GM21390 (cell line): ENCODE measurements around the gene PTTG2.
"Not testable (repeated sequence)": the region's sequence is repeated elsewhere in the genome, so short reads cannot be mapped to it uniquely, and the experiment has no call there.

ENCODE experiments used
- ATAC-seq: cut with Tn5 transposase; IDR thresholded peaks from one replicate; pipeline ENCODE4 v1.9.1; 2021; ENCODE audit not compliant: unreplicated experiment

The PTTG2 gene

DNA sequence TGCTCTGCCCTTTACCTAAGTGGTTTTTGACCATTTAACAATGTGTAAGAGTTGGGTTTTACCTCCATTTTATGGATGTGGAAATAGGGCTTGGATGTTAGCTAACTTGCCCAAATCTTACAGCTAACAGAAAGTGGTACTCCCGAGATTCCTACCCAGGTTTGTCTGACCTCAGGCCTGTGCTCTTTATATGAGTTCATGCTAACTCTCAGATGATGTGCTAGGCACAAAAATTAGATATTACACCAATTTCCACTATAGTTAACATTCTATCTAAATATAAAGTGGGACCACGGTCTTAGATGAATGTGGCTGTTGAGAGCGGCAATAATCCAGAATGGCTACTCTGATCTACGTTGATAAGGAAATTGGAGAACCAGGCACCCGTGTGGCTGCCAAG is at the start of gene PTTG2:
TSS of gene PTTG2 (plus strand) at position 301 of the 400 bp plus-strand sequence. CDS start at position 338, 37 bp downstream.
- ATAC-seq, result no peak

DNA sequence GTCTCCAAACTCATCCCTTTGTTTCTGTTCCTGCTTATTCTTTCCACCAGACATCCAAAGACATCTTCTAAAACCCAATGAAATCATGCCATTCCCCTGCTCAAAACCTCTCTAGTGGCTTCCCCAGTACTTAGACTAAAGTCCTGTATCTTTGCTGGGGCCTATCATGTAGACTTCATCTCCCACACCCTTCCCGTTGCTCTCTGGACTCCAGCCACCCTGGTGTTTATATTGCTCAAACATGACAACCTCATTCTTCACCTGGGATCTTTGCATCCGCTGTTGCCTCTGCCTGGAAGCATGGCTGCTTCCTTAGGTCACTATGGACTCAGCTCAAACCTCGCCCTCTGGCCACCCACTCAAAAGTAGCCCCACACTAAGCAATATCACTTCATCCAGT is 45.7 kb upstream of the PTTG2 start:
- no peak for ATAC-seq

DNA sequence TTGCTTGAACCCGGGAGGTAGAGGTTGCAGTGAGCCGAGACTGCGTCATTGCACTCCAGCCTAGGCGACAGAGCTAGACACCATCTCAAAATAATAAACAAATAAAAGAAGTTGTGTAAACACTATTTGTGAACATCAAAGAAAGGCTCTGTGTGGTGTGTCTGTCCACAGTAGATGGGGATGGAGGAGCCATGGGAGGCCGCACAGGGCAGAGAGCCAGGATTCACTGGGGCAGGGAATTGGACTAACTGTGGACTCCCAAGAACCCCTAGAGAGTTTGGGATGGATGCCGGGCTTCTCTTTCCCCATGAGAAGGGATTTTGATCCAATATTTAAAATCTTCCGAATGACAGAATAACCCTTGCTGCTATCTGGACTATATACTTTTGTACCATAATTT is 42.8 kb upstream of the PTTG2 start:
- ATAC-seq, result no peak

DNA sequence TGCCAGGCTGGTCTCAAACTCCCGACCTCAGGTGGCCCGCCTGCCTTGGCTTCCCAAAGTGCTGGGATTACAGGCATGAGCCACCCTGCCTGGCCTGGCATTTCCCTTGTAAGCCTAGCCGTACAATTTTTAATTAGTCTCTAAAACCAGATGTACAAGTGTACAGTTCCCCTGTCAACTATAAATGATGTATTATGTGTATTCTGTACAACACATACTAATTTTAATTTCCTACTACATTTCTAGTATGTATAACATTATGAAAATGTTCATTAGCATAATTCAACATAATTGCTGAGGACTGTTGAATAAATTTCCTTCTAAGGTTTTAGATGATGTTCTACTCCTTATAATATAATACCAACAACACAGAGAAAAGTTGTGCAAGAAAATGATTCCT is 41.5 kb upstream of the PTTG2 start:
- no peak for ATAC-seq

DNA sequence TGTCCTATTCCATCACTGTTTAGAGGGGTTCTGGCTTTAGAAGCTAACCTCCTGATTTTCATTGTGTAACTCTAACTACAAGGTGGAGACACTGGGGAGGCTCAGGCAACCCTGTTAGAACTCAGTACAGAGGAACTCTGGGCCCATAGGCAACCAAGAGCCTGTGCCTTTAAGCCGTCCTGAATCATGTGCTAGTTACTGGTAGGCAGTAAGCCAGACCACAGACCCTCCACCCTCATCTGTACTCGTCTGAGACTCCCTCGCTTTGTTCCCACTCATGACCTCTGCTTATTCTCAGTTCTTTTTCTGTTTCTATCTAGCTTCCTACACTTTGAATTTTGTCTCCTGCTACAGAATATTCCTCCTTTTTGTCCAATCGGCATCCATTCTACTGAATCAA is 37.9 kb upstream of the PTTG2 start:
- ATAC-seq, result no peak

DNA sequence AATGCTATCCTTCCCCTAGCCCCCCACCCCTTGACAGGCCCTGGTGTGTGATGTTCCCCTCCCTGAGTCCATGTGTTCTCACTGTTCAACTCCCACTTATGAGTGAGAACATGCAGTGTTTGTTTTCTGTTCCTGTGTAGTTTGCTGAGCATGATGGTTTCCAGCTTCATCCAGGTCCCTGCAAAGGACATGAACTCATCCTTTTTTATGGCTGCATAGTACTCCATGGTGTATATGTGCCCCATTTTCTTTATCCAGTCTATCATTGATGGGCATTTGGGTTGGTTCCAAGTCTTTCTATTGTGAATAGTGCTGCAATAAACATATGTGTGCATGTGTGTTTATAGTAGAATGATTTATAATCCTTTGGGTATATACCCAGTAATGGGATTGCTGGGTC is 37.1 kb upstream of the PTTG2 start:
- ATAC-seq, result not testable (repeated sequence)

DNA sequence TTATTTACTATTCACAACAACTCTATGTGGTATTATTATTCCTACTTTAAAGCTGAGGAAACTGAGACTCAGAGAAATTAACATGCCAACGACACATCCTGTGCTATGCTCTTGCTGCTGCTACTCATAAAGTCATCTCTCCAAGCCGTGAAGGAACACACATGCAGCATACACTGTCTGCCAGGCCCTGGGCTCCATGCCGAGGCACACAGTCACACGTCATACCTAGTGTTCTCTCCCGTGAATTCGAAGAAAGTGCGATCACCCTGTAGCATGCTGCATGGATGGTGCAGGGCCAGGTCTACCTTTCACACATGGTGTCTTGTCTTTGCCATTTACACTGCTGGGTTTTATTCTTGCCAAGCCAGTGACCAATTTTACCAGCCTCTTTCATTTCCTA is 35.3 kb upstream of the PTTG2 start:
- no peak for ATAC-seq

DNA sequence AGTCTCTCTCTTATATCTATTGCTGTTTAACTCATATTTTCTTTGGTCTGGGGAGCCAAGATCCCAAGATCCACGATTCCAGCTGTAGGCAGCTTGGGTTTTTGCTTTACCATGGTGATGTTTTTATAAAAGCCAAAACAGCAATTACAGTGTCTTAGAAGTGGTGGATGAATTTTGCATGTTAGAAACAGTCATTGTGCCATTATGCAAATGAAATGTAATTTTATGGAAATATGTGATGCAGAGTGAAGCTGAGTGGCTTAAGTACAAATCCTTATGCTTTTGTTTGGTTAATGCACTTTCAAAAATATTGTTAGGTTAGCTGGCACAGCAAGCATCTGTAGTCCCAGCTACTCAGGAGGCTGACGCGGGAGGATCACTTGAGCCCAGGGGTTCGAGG is 32.8 kb upstream of the PTTG2 start:
- ATAC-seq, result no peak

DNA sequence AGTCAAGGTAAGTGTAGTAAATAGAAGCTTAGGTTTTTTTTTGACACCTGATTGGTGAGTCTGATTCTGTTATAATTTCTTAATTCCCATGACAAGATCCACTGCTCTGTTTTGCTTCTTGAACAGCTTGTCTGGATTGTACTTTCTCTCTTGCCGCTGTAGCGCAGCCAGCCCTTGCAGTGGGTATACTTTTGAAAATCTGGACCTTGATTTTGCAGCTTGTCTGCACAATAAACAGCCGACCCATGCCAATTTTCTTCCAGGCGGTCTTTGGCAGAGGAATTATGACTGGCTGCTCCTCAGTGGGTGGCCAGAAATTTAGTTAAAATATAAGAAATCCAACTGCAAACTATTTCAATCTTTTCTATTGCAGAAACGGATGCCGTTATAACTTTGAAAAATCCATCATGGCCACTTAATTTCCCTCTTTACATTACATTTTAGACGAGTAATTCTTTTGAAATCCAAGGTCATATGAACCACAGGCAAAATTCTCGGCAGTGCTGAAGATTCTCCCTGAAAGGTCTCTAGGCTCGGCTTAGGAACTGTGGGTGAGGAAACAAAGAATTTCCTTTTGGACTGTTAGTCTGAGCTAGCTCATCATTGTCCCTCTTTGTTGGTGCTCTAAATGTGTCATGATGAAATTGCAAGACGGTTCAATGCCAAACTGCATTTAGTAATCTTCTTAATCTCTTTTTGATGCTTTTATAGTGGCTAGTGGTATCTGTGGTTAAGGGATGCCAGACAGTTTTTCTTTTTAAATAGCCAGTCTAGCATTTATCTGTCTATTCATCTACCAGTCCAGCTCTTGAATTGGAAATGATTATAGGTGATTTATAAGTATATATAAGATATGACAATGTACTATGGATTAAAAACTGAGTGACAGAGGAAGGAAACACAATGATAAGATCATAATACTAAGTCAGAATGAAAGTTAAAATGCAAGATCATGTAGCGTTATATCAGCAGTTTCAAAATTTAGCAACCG is 31.5 kb upstream of the PTTG2 start:
- no peak for ATAC-seq

DNA sequence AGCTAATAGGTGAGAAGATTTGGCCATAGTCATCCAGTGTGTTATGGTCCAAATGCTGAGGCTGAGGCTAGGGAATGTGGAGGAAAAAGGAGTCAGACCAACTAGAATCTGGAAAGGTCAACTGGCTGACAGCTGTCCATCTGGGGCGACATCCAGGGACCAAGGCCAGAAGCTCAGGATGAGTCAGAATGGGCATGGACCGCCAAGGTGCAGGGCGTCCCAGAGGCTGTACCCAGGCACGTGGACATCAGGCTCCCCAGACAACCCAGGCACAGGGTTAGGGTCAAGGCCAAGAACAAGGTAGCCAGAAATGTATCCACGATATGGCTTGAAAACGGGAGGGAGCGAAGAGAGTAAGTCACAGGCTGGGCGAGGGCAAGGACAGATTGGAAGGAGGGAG is 26.1 kb upstream of the PTTG2 start:
- no peak for ATAC-seq

DNA sequence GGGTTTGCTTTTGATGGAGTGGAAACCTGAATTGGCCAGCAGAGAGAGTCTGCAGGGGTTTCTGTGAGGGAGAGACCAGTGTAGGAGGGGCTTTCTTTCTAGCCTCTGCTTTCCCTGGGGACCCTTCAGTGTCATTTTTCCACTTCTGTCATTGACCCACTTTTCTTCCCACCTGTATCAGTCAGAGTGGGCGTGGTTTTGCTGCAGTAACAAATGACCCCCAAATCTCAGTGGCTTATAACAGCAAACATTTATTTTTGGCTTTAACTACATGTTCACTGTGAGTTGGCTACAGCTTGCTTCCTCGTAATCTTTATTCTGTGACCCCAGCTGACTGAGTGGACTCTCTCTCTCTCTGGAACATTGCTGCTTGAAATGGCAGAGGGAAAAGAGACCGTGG is 25.6 kb upstream of the PTTG2 start:
- ATAC-seq, result no peak

DNA sequence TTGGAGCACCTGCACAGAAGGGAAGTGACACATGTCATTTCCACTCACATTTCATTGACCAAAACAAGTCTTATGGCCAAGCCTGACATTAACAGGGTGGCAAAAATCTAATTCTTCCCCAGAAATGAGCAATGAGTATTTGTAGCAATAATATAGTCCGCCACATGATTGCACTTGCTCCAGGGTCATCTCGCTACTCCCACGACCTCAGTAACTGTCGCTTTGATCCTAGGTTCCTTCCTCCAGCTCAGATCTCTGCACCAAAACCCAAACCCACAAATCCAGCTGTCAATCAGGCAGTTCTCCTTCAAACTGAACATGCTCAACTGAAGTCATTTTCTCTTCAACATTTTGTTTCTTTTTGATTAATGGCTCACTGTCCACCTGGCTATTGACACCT is 25.2 kb upstream of the PTTG2 start:
- no peak for ATAC-seq

DNA sequence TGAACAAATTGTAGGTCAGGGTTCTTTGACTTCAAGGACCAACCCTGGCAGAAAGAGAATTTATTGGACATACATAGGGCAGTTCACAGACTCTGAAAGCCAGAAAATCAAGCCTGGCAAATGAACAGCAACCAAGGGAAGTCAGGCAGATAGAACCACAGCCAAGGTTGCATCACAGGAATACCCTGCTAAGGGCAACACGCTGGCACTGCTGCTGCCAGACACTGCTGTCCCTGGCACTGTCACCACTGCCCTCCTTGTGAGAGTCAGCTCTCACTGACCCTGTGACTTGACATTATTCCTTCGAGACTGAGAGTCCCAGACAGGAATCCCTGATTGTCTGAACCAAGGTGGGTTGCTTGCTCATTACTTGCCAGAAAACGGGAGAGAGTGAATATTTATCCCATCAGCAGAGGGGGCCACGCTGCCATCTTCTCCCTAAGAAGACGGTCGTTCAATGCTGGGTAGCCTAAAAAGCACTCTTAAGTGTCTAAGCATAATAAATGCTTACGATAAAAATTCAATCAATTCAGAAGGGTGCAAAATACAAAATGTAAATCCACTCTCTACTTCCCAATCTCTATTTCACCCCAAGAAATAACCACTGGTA is 23.2 kb upstream of the PTTG2 start:
- no peak for ATAC-seq

DNA sequence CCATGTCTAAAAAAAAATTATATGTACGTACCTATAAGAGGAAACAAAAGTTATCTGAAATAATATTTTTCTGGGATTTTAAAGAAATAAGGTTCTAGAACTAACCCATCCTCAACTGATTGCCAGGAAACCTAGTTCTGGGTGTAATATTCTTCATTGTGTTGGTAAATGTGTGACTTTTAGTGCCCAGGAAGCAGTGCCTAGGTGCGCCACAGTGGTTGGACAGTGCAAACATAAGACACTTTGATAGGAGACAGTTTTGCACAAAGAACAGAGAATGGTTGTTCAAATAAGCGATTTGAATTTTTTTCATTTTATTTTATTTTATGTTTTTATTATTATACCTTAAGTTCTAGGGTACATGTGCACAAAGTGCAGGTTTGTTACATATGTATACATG is 22.0 kb upstream of the PTTG2 start:
- ATAC-seq, result no peak

DNA sequence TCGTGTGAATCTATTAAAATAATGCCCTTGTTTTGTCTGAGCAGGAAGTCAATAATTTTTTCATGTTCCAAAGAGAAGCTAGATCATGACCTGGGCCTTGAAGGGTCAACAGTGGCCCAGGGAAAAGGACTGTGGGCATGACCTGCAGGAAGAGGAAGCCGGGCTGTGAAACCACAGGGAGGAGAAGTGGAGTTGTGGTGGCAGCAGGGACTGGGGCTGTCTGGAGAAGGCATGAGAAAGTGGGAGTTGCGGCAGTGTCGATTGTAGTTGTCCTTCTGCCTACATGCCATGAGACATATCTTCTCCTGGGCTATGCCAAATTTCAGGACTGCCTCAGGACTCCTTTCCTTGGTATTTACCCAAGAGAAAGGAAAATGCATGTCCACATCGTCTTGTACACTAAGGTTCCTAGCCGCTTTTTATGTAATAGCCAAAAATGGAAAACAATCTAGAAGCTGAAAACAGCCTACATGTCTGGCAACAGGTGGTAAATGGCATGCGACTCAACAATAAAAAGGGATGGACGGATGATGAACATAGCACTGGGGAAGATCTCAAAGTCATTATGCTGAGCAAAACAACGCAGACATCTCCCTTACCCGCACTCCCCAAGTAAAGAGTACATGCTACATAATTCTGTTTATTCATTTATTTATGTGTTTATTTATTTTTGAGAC is 13.6 kb upstream of the PTTG2 start:
- ATAC-seq, result no peak

DNA sequence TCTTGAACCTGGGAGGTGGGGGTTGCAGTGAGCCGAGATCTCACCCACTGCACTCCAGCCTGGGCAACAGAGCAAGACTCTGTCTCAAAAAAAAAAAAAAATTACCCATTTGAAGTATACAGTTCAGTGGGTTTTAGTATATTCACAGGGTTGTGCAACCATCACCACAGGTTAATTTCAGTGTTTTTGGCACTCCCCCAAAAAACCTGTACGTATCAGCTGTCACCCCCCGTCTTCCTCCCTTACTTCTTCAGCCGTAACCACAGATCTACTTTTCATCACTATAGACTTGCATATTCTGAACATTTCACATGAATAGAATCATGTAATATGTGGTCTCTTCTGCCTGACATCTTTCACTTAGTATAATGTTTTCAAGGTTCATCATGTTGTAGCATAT is 11.7 kb upstream of the PTTG2 start:
- ATAC-seq, result no peak

DNA sequence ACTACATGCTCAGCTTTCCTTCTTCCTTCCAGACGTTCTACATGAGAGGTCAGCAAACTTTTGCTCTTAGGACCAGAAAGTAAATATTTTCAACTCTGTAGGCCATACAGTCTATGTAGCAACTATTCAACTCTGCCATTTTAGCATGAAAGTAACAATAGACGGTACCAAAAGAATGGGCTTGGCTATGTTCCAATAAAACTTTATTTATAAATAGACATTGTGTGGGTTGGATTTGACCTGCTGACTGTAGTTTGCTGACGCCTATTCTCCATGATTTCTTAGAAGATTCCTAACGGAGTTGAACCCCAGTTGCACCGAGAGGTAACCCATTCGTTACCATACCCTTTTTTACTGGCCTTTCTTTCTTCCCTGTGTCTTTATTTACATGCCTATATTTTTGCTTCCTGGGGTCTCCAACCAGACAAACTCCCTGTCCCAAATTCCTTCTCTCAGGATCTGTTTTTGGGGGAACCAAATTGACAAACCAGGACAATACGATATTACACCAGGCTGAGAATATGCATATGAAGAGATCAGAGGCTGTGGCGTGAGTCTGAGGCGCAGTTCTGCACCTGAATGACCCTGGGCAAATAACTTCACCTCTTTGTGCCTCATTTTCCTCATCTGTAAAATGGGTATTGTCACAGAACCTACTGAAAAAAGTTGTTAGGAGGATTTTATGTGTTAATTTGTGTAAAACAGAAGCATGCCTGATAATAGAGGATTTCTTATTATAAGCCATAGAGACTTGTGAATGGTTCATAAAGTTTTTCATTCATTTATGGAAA is 10.4 kb upstream of the PTTG2 start:
- no peak for ATAC-seq

DNA sequence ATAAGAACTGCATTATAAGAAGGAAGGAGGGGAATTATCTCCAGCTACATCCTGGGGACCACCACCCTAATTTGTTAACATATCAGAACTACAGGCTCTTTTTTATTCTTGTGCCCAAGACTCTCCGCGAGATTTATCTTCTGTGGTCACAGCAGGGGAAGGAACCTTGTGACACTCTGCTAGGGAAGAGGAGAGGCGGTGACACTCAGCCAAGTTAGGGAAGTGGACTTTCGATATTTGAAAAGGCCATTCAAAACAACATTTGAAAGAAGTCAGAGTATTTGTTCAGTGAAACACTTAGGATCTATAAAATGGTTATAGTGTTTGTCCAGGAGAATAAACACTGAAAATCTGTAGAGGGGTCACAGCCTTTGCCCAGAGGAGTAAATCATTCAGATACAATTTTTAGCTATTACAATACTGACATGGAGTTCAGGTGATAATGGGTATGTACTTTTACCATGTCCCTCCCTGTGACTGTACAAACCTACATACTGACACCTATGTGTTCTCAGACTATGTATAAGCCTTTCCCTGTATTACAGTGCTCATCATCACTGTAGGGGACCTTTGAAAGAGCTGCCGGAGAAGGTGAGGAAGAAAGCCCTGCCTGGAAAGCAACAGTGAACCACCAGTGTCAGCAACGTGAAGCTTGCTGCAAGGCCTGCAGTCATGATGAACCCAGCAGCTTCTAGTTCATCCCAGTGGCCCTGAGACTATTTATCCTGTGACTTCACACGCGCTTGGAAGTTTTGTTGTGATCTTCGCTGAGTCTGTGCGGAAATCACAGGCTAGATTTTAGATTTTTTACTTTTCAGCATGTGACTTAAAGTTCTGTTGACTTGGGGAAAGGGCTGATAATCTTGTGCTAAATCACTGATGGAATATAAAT is 8.5 kb upstream of the PTTG2 start:
- no peak for ATAC-seq

DNA sequence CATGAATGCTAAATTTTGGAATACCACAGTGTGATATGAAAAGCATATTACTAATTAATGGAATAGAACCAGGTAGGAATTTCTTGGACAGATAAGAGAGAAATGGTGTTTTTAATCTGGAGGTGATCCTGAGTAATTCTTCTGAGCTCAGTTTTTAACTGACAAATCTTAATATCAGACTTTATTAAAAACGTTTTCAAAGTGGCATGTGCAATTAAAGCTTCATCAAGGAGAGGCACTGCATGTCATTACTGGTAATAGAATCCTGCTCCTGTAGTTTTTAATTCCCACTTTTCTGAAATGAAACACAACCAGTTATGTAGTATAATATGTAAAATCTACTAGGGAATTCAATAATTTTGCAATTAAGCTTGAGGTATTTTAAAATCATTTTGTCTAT is 7.0 kb upstream of the PTTG2 start:
- no peak for ATAC-seq

DNA sequence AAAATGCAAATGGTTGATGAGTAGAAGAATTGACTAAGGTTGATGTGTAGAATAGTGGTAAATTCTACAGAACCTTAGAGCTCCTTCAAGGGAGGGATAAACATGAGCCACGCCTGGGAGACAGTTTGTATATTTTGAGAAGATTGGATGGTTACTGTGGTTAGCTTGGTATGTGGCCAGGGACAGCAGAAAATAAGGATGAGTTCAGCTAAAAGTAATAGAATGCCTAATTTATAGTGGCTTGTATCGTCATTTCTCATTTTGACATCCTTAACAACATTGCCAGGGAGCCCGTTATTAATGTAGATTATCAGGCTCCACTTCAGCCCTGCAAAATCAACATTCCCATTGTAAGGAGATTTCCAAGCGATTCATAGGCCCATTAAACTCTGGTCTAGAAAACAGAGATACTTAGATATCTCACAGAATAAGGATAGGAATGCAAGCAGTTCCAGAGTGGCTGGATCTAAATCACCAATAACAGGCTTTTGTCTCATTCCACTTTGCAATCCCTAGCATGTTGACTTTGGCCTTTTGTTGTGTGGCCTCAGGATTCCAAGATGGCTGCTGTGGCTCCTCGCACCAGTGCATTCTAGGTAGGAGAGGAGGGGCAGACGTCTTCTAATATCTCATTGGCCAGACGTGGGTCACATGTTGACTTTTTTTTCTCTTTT is 6.4 kb upstream of the PTTG2 start:
- ATAC-seq, result no peak
